ENCODE results near the gene INO80B. TPM values are rescaled to one million over a fixed set of nuclear protein-coding genes. Genes with fewer than 3 reads are reported as not detected.
"Not testable (repeated sequence)": the region's sequence is repeated elsewhere in the genome, so short reads cannot be mapped to it uniquely, and the experiment has no call there.

The INO80B gene
- total RNA-seq, 1 donor from 2014 or later: 24.3 TPM

DNA sequence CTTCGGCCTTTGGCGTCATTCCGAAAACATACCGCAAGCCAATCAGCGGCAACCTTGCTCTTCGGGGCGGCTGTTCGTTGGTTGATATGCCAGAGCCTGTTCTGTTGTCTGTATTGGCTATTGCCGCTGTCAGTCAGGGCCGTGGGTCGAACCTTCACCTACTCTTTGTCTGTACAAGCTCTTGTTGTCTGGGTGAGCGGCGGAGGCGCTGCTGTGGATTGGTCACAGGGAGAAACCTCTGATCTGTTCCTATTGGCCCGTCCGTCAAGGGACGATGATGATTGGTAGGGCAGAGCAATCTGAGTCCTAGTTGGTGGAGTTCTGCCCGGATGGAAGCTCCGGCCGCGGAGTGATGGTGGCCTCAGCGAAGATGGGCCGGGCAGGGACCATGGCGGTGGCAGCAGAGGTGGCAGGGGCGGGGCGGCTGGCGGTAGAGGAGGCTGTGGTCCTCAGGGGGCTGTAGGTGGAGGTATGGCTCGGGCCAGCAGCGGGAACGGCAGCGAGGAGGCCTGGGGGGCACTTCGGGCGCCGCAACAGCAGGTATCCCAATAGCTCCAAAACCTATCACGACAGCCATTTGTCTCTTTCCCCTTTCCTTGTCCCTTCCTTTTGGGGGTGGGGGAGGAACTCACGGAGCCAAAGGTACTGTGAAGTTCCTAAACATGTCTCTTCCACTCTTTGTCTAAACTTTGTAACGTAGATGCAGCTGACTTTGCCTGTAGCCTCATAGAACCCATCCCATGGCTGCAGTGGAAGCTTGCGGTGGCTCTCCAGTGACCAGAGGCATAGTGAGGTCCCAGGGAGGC is 3.4 kb downstream of the INO80B start, which contains the start of gene WBP1:
WBP1 (plus strand) TSS at position 307 of the 806 bp plus-strand sequence; CDS start at position 472, 165 bp downstream.
- TF ChIP-seq CTCF (IDR thresholded peaks at IDR 0.05): no peak
- no peaks in the 10 kb centered on the region for H3K9me3 Mint-ChIP-seq (ENCODE audit: low read depth)
- no peaks in the 10 kb centered on the region for H3K27me3 Mint-ChIP-seq (ENCODE audit: low read depth)

GRCh38 chr2:74458938-74459363 is 4.1 kb downstream of the INO80B start:
- TF ChIP-seq CTCF (IDR thresholded peaks at IDR 0.05): no peak
- peaks cover 2% of the 10 kb centered on the region for H3K36me3 Mint-ChIP-seq (ENCODE audit: low read depth)
- DNase-seq (ENCODE audit: low spot score): no peak
- H3K9me3 Mint-ChIP-seq (ENCODE audit: low read depth): no peaks in the 10 kb centered on the region
- peaks cover 62% of the 10 kb centered on the region for H3K4me1 Mint-ChIP-seq (ENCODE audit: low read depth)
- H3K27me3 Mint-ChIP-seq (ENCODE audit: low read depth): no peaks in the 10 kb centered on the region
- H3K27ac Mint-ChIP-seq (ENCODE audit: unreplicated experiment): peak overlapping the region; percentile 97
- H3K4me3 Mint-ChIP-seq (ENCODE audit: unreplicated experiment): peak overlapping the region; percentile 89

More for the DNA sequence above, 3.4 kb downstream of the INO80B start, which contains the start of gene WBP1:
- H3K4me1 Mint-ChIP-seq (ENCODE audit: low read depth): peaks cover 57% of the 10 kb centered on the region
- peaks cover 2% of the 10 kb centered on the region for H3K36me3 Mint-ChIP-seq (ENCODE audit: low read depth)
- peak within 1 kb of the TSS; percentile 98 for H3K27ac Mint-ChIP-seq (ENCODE audit: unreplicated experiment)
- DNase-seq (ENCODE audit: low spot score): peak; percentile 99
- H3K4me3 Mint-ChIP-seq (ENCODE audit: unreplicated experiment): peak within 1 kb of the TSS; percentile 89

GRCh38 chr2:74459503-74460118 is 4.7 kb downstream of the INO80B start:
- DNase-seq (ENCODE audit: low spot score); H3K27me3 Mint-ChIP-seq (ENCODE audit: low read depth): not testable (repeated sequence)
- peak overlapping the region; percentile 97 for H3K27ac Mint-ChIP-seq (ENCODE audit: unreplicated experiment)

DNA sequence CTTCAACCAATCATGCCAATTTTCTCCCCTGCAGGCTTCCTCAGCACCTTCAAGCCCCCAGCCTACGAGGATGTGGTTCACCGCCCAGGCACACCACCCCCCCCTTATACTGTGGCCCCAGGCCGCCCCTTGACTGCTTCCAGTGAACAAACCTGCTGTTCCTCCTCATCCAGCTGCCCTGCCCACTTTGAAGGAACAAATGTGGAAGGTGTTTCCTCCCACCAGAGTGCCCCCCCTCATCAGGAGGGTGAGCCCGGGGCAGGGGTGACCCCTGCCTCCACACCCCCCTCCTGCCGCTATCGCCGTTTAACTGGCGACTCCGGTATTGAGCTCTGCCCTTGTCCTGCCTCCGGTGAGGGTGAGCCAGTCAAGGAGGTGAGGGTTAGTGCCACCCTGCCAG is 5.3 kb downstream of the INO80B start:
- Mint-ChIP-seq H3K4me3 (ENCODE audit: unreplicated experiment) (peak overlapping the region; percentile 89), H3K27ac (ENCODE audit: unreplicated experiment) (peak overlapping the region; percentile 97), H3K4me1 (ENCODE audit: low read depth) (peaks cover 57% of the 10 kb centered on the region)
- not testable (repeated sequence) for H3K9me3 Mint-ChIP-seq (ENCODE audit: low read depth); H3K27me3 Mint-ChIP-seq (ENCODE audit: low read depth); DNase-seq (ENCODE audit: low spot score); H3K36me3 Mint-ChIP-seq (ENCODE audit: low read depth)

More at GRCh38 chr2:74459503-74460118, 4.7 kb downstream of the INO80B start:
- Mint-ChIP-seq H3K4me1 (ENCODE audit: low read depth) (peaks cover 62% of the 10 kb centered on the region), H3K4me3 (ENCODE audit: unreplicated experiment) (peak overlapping the region; percentile 89)
- not testable (repeated sequence) for H3K9me3 Mint-ChIP-seq (ENCODE audit: low read depth); H3K36me3 Mint-ChIP-seq (ENCODE audit: low read depth)

- Mint-ChIP-seq H3K27ac (ENCODE audit: unreplicated experiment) (no peak overlapping the region), H3K36me3 (ENCODE audit: low read depth) (peaks cover 2% of the 10 kb centered on the region), H3K4me3 (ENCODE audit: unreplicated experiment) (no peak overlapping the region), H3K27me3 (ENCODE audit: low read depth) (no peaks in the 10 kb centered on the region), H3K9me3 (ENCODE audit: low read depth) (no peaks in the 10 kb centered on the region), H3K4me1 (ENCODE audit: low read depth) (peaks cover 54% of the 10 kb centered on the region)
- DNase-seq (ENCODE audit: low spot score): no peak
- TF ChIP-seq CTCF (IDR thresholded peaks at IDR 0.05): peak; percentile 37
These were observed 6.5 kb downstream of the INO80B start for GRCh38 chr2:74461187-74462053.

Measured in chondrocyte (in vitro differentiated cells).